A673 (cell line): ENCODE measurements around the gene WDR18. TPM values are rescaled to one million over a fixed set of nuclear protein-coding genes. Genes with fewer than 3 reads are reported as not detected.

ENCODE experiments used
- BruUV-seq: library from RNA; stranded (reverse); fragments of 400-500 nt; replicated peaks from 2 replicates; lab custom pipeline; 2021; lab: Mats Ljungman, UMichigan
- CTCF ChIA-PET: fragments of 300-600 bp; sonication (Branson Sonifier 250); formaldehyde crosslinking; loops from one replicate; lab custom pipeline; 2022; ENCODE audit warnings: antibody characterized with exemption; lab: Charles Lee
- POLR2A ChIA-PET: fragments of 300-600 bp; sonication (Branson Sonifier 250); formaldehyde crosslinking; loops from one replicate; lab custom pipeline; 2022; ENCODE audit warnings: antibody characterized with exemption; ENCODE audit not compliant: low non-redundant PET; lab: Charles Lee
- DNase-seq: peaks from one replicate; pipeline ENCODE4 v3.0.0-alpha.2; 2015; ENCODE audit warnings: low spot score
- H3K27ac ChIP-seq: fragments of 200-600 bp; sonication (generic); 2 replicates; pipeline ENCODE4 v1.5.1; 2016; ENCODE audit warnings: mixed run types, low read depth, mild to moderate bottlenecking, mixed read lengths, antibody characterized with exemption, low read length; ENCODE audit not compliant: poor library complexity, severe bottlenecking
- H3K27me3 ChIP-seq: fragments of 200-600 bp; sonication (generic); replicated peaks from 2 replicates; pipeline ENCODE4 v1.6.1; 2017; ENCODE audit warnings: mixed run types, low read depth, mild to moderate bottlenecking, mixed read lengths, antibody characterized with exemption, low read length; ENCODE audit not compliant: insufficient read depth, poor library complexity
- H3K36me3 ChIP-seq: fragments of 200-600 bp; sonication (generic); 2 replicates; pipeline ENCODE4 v1.6.1; 2016; ENCODE audit warnings: mixed run types, mild to moderate bottlenecking, mixed read lengths, antibody characterized with exemption, low read length; ENCODE audit not compliant: insufficient read depth, poor library complexity, severe bottlenecking
- H3K4me1 ChIP-seq: fragments of 200-600 bp; sonication (generic); 2 replicates; pipeline ENCODE4 v1.6.1; 2017; ENCODE audit warnings: mixed run types, mild to moderate bottlenecking, mixed read lengths, antibody characterized with exemption, low read length; ENCODE audit not compliant: insufficient read depth, poor library complexity, severe bottlenecking
- H3K4me3 ChIP-seq: fragments of 200-600 bp; sonication (generic); 2 replicates; pipeline ENCODE4 v1.5.1; 2016; ENCODE audit warnings: low read depth, mixed run types, mild to moderate bottlenecking, mixed read lengths, low read length; ENCODE audit not compliant: poor library complexity, severe bottlenecking
- H3K9me3 ChIP-seq: fragments of 200-600 bp; sonication (generic); 2 replicates; pipeline ENCODE4 v1.6.1; 2016; ENCODE audit warnings: mixed run types, low read depth, mild to moderate bottlenecking, mixed read lengths, antibody characterized with exemption, low read length; ENCODE audit not compliant: poor library complexity, severe bottlenecking
- CTCF ChIP-seq: fragments of 300-800, 200-600 bp; sonication (generic); conservative IDR thresholded peaks from 2 replicates; pipeline ENCODE4 v1.5.1; 2017; ENCODE audit warnings: low read depth, mild to moderate bottlenecking, antibody characterized with exemption, low read length, moderate library complexity, mixed read lengths
- EZH2 ChIP-seq: fragments of 200-600 bp; sonication (generic); IDR thresholded peaks from 2 replicates; pipeline ENCODE4 v1.6.1; 2017; ENCODE audit warnings: borderline replicate concordance, low read depth, mild to moderate bottlenecking, mixed read lengths, antibody characterized with exemption, low read length; ENCODE audit not compliant: poor library complexity, severe bottlenecking
- intact Hi-C: fragments of 100-400 bp; cut with micrococcal nuclease; formaldehyde crosslinking; loops from one replicate; pipeline ENCODE4 v1.10.0; 2022; ENCODE audit not compliant: unreplicated experiment
- total RNA-seq: library from RNA; stranded (reverse); gene quantifications from 2 replicates; pipeline ENCODE4 v1.2.3, GENCODE V29; 2021

The WDR18 gene
- total RNA-seq, 1 experiment from 2014 or later: 109 TPM

- H3K4me1 ChIP-seq: peaks cover 30% of the 10 kb centered on the region
- CTCF ChIA-PET: no interaction called here
- peaks cover 16% of the 10 kb centered on the region for H3K36me3 ChIP-seq
- no peak for TF ChIP-seq CTCF
- no peak for TF ChIP-seq EZH2
- intact Hi-C loops: no loop called here
- peak overlapping the region; percentile 61 for H3K27ac ChIP-seq
- DNase-seq: no peak
- H3K9me3 ChIP-seq: no peaks in the 10 kb centered on the region
- no peaks in the 10 kb centered on the region for H3K27me3 ChIP-seq
- POLR2A ChIA-PET: no interaction called here
- no TSS peak for BruUV-seq
- no peak overlapping the region for H3K4me3 ChIP-seq
Observed at GRCh38 chr19:1017906-1018305, 33.8 kb downstream of the WDR18 start.

- ChIA-PET POLR2A (no interaction called here), CTCF (no interaction called here)
- H3K4me3 ChIP-seq: no peak overlapping the region
- no peak for DNase-seq
- no peaks in the 10 kb centered on the region for H3K9me3 ChIP-seq
- intact Hi-C loops: no loop called here
- peaks cover 30% of the 10 kb centered on the region for H3K4me1 ChIP-seq
- no TSS peak for BruUV-seq
- H3K27me3 ChIP-seq: no peaks in the 10 kb centered on the region
- H3K36me3 ChIP-seq: peaks cover 11% of the 10 kb centered on the region
- no peak for TF ChIP-seq EZH2
- no peak for TF ChIP-seq CTCF
- H3K27ac ChIP-seq: peak overlapping the region; percentile 61
Observed at GRCh38 chr19:1018393-1018792, 34.2 kb downstream of the WDR18 start.

- peak overlapping the region; percentile 98 for H3K27ac ChIP-seq
- no TSS peak for BruUV-seq
- intact Hi-C loops: no loop called here
- peak overlapping the region; percentile 100 for H3K4me3 ChIP-seq
- no peaks in the 10 kb centered on the region for H3K27me3 ChIP-seq
- H3K9me3 ChIP-seq: no peaks in the 10 kb centered on the region
- H3K4me1 ChIP-seq: peaks cover 30% of the 10 kb centered on the region
- TF ChIP-seq CTCF (no peak), EZH2 (no peak)
- no peak for DNase-seq
- CTCF ChIA-PET: no interaction called here
- POLR2A ChIA-PET: interaction anchor here (0.6 kb wide), 1 partner anchor 98 kb away, joined by 9 read pairs; no protein-coding TSS in a partner anchor
- H3K36me3 ChIP-seq: peaks cover 6% of the 10 kb centered on the region
Observed at GRCh38 chr19:1018932-1019615, 34.9 kb downstream of the WDR18 start.
